Uterus (tissue), 4 donors: ENCODE measurements around the gene CEP112. TPM values are rescaled to one million over a fixed set of nuclear protein-coding genes. Genes with fewer than 3 reads are reported as not detected.

Experiments used
- DNase-seq, 2 donors: peaks; one replicate each; pipeline ENCODE4 v3.0.0-alpha.2; 2019 to 2020
- H3K27ac ChIP-seq, 2 donors: fragments of 200-600 bp; sonication (generic); 1 replicate in 1 of 2; 2 replicates in 1 of 2; pipeline ENCODE4 v1.5.1; 2016 to 2018
- H3K27me3 ChIP-seq, 2 donors: fragments of 200-600 bp; sonication (generic); one replicate each; pipeline ENCODE4 v1.5.1; 2018 to 2019; ENCODE audit warnings: control low read depth in 1 of 2
- H3K36me3 ChIP-seq, 2 donors: fragments of 200-600 bp; sonication (generic); one replicate each; pipeline ENCODE4 v1.5.1; 2019; ENCODE audit warnings: control low read depth in 1 of 2
- H3K4me1 ChIP-seq, 2 donors: fragments of 200-600 bp; sonication (generic); one replicate each; pipeline ENCODE4 v1.5.1; 2018 to 2019; ENCODE audit warnings: control low read depth in 1 of 2
- H3K4me3 ChIP-seq, 2 donors: fragments of 200-600 bp; sonication (generic); 1 replicate in 1 of 2; 2 replicates in 1 of 2; pipeline ENCODE4 v1.5.1; 2018 to 2019; ENCODE audit warnings: mild to moderate bottlenecking in 1 of 2
- H3K9me3 ChIP-seq, 2 donors: fragments of 200-600 bp; sonication (generic); one replicate each; pipeline ENCODE4 v1.5.1; 2019; ENCODE audit warnings: control low read depth in 1 of 2
- POLR2A ChIP-seq, 2 donors: fragments of 450-650 bp; IDR thresholded peaks; one replicate each; pipeline ENCODE4 v1.6.1; 2016; ENCODE audit warnings: antibody characterized with exemption in 2 of 2, mild to moderate bottlenecking in 1 of 2, moderate library complexity in 1 of 2
- intact Hi-C: fragments of 100-400 bp; cut with DNase I; formaldehyde crosslinking; loops from one replicate; pipeline ENCODE4 v1.15.1; 2023; ENCODE audit warnings: low total_unique reads
- total RNA-seq, 4 donors: library from RNA; depleted of rRNA in 3 of 4; stranded (reverse); fragments of >200 nt in 3 of 4; gene quantifications; one replicate each; pipeline versions ENCODE4 v1.1.0 to v1.2.4, GENCODE V29; 2014 to 2023
- TF ChIP-seq, protein P1 (sequence below), 4 experiments: fragments of 200-600 bp in 2 of 4; fragments of 450-650 bp in 2 of 4; sonication (generic) in 2 of 4; IDR thresholded peaks; one replicate each; pipeline ENCODE4 v1.5.1; 2016 to 2019; ENCODE audit warnings: antibody characterized with exemption in 4 of 4, mild to moderate bottlenecking in 2 of 4, moderate library complexity in 1 of 4
- donor health status: DM: yes; HTN: yes; CAD: no.

CEP112 gene
- total RNA-seq, 4 donors from 2014 or later: 36.6 to 96.5 (median 52.4) TPM

GRCh38 chr17:65604070-65604469 is 587.9 kb downstream of the CEP112 start:
- no peak overlapping the region for H3K4me3 ChIP-seq
- no peak overlapping the region for H3K27ac ChIP-seq
- H3K36me3 ChIP-seq: no peaks in the 10 kb centered on the region
- no peak for TF ChIP-seq POLR2A (IDR thresholded peaks at IDR 0.05)
- no peaks in the 10 kb centered on the region for H3K4me1 ChIP-seq
- intact Hi-C loops: no loop called here
- no peaks in the 10 kb centered on the region for H3K9me3 ChIP-seq
- no peak for DNase-seq
- no peaks in the 10 kb centered on the region for H3K27me3 ChIP-seq

DNA sequence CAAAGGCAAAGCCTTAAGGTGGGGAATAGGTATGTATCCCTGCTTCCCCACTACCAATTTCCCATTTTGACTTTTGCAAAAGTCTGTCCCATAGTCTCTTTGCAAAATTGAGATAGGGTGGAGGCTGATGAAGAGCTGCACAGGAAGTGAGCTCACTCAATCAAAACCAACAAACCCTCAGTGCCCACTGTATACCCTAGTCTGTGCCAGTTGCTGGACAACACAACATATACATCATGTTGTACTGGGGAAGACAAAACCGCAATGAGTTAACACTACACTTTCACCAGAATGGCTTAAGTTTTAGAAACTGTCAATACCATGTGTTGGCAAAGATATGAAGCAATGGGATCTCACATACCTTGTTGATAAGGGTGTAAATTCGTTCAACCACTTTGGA is 590.1 kb downstream of the CEP112 start:
- DNase-seq: no peak
- no peaks in the 10 kb centered on the region for H3K4me1 ChIP-seq
- H3K9me3 ChIP-seq: no peaks in the 10 kb centered on the region
- intact Hi-C loops: no loop called here
- no peaks in the 10 kb centered on the region for H3K36me3 ChIP-seq
- H3K27me3 ChIP-seq: no peaks in the 10 kb centered on the region
- no peak for TF ChIP-seq POLR2A (IDR thresholded peaks at IDR 0.05)
- TF ChIP-seq, protein P1, sequence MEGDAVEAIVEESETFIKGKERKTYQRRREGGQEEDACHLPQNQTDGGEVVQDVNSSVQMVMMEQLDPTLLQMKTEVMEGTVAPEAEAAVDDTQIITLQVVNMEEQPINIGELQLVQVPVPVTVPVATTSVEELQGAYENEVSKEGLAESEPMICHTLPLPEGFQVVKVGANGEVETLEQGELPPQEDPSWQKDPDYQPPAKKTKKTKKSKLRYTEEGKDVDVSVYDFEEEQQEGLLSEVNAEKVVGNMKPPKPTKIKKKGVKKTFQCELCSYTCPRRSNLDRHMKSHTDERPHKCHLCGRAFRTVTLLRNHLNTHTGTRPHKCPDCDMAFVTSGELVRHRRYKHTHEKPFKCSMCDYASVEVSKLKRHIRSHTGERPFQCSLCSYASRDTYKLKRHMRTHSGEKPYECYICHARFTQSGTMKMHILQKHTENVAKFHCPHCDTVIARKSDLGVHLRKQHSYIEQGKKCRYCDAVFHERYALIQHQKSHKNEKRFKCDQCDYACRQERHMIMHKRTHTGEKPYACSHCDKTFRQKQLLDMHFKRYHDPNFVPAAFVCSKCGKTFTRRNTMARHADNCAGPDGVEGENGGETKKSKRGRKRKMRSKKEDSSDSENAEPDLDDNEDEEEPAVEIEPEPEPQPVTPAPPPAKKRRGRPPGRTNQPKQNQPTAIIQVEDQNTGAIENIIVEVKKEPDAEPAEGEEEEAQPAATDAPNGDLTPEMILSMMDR (IDR thresholded peaks at IDR 0.05): no peak
- H3K27ac ChIP-seq: no peak overlapping the region
- H3K4me3 ChIP-seq: no peak overlapping the region

- Histone ChIP-seq H3K4me3 (no peak overlapping the region), H3K27me3 (no peaks in the 10 kb centered on the region), H3K27ac (no peak overlapping the region), H3K36me3 (no peaks in the 10 kb centered on the region), H3K9me3 (no peaks in the 10 kb centered on the region), H3K4me1 (no peaks in the 10 kb centered on the region)
- TF ChIP-seq, protein P1 (IDR thresholded peaks at IDR 0.05): no peak
- no peak for TF ChIP-seq POLR2A (IDR thresholded peaks at IDR 0.05)
- no peak for DNase-seq
- intact Hi-C loops: no loop called here
Observed at GRCh38 chr17:65601145-65601544, 590.8 kb downstream of the CEP112 start.

DNA sequence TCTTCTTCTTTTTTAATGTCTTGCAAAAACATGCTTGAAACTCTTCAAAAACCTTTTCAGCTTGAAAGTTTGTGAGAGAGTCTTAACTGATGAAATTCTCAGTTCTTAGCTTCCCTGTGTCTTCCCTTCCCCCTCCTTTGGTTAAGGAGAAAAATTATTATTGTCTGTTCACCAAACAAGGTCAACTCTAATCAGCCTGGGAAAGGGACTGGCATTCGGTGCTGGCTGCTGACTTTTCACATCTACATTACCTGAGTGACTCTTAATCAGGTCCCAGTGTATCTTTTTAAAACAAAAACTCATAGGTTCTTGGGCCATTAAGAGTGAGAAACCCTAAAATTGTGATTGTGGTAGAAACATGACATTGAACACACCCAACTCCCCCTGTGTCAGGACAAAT is 591.4 kb downstream of the CEP112 start:
- no peak for TF ChIP-seq POLR2A (IDR thresholded peaks at IDR 0.05)
- TF ChIP-seq, protein P1 (IDR thresholded peaks at IDR 0.05): no peak
- H3K27ac ChIP-seq: no peak overlapping the region
- intact Hi-C loops: no loop called here

DNA sequence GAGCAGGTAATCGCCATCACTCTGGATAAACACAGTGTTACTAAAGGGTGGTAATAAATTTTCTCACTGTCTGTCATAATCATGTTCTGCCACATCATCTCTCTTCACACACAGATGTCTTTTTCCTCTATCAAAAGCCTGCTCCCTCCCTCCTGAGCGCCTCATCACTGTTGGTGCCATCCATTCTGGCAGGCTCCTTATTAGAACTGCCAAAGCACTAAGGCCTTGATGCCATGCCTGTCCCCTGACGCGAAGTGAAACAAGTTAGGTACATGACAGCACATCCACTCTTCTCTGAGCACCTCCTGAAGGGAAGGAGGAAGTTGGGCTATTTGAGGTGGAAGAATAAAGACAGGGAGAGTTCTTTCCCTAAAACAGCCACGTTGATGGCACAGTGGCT is 592.3 kb downstream of the CEP112 start:
- DNase-seq: no peak

More for the DNA sequence above, 591.4 kb downstream of the CEP112 start:
- Histone ChIP-seq H3K27me3 (no peaks in the 10 kb centered on the region), H3K4me1 (no peaks in the 10 kb centered on the region), H3K4me3 (no peak overlapping the region), H3K36me3 (no peaks in the 10 kb centered on the region), H3K9me3 (no peaks in the 10 kb centered on the region)
- DNase-seq: no peak

More for the DNA sequence above, 592.3 kb downstream of the CEP112 start:
- no peaks in the 10 kb centered on the region for H3K27me3 ChIP-seq
- TF ChIP-seq POLR2A (IDR thresholded peaks at IDR 0.05): no peak
- TF ChIP-seq, protein P1 (IDR thresholded peaks at IDR 0.05): no peak
- H3K9me3 ChIP-seq: no peaks in the 10 kb centered on the region
- H3K36me3 ChIP-seq: no peaks in the 10 kb centered on the region
- no peak overlapping the region for H3K4me3 ChIP-seq
- intact Hi-C loops: no loop called here
- H3K4me1 ChIP-seq: no peaks in the 10 kb centered on the region
- no peak overlapping the region for H3K27ac ChIP-seq
